Measurements from ENCODE around the gene KIFC3. TPM values are rescaled to one million over a fixed set of nuclear protein-coding genes. Genes with fewer than 3 reads are reported as not detected.
"Not testable (repeated sequence)": the region's sequence is repeated elsewhere in the genome, so short reads cannot be mapped to it uniquely, and the experiment has no call there.

The KIFC3 gene
- total and polyA plus RNA-seq, 11 donors: 46.1 to 105 (median 65.6) TPM

- H3K4me3 ChIP-seq: no peak overlapping the region
- H3K4me1 ChIP-seq: peaks cover 18 to 50% (median 36%) of the 10 kb centered on the region in 12 donors
- no peak overlapping the region for H3K27ac ChIP-seq
- ATAC-seq (no peak), DNase-seq (peak in 2 of 5 donors; percentile 9 to 38)
- no peak for TF ChIP-seq CTCF (IDR thresholded peaks at IDR 0.05)
- TF ChIP-seq POLR2A (IDR thresholded peaks at IDR 0.05): no peak
- no peaks in the 10 kb centered on the region for H3K9me3 ChIP-seq
- intact Hi-C loops (cut with DNase I): loop anchor here in 1 of 10 donors (5.0 kb wide), 1 partner anchor 44 kb away; no protein-coding TSS in a partner anchor
- no peaks in the 10 kb centered on the region for H3K36me3 ChIP-seq
- WGBS, 4 donors: 82 to 90% (median 89%) methylated on average over 7 to 8 of the region's 8 CpGs
- H3K27me3 ChIP-seq: no peaks in the 10 kb centered on the region
Observed at GRCh38 chr16:57813466-57813865, 11.2 kb upstream of the KIFC3 start.

- ATAC-seq, H3K4me3 ChIP-seq, H3K36me3 ChIP-seq, H3K9me3 ChIP-seq, H3K27me3 ChIP-seq: not testable (repeated sequence)
- H3K27ac ChIP-seq: peak overlapping the region in 2 of 12 donors; percentile 59 to 79
- DNase-seq: peak in 2 of 5 donors; percentile 6 to 12
- 91 to 93% (median 92%) methylated on average over 8 of the region's 8 CpGs for WGBS, 4 donors
- intact Hi-C loops (cut with DNase I): loop anchor here in 1 of 10 donors (5.0 kb wide), 1 partner anchor 46 kb away; no protein-coding TSS in a partner anchor
- H3K4me1 ChIP-seq: peaks cover 14 to 56% (median 33%) of the 10 kb centered on the region in 12 donors
Observed at GRCh38 chr16:57811340-57811739, 9.0 kb upstream of the KIFC3 start.

- Histone ChIP-seq H3K36me3 (no peaks in the 10 kb centered on the region), H3K27me3 (no peaks in the 10 kb centered on the region), H3K4me1 (peaks cover 8 to 47% (median 24%) of the 10 kb centered on the region in 12 donors), H3K27ac (peak overlapping the region in 11 of 12 donors; percentile 28 to 79 (median 52)), H3K4me3 (no peak overlapping the region), H3K9me3 (no peaks in the 10 kb centered on the region)
- TF ChIP-seq CTCF (IDR thresholded peaks at IDR 0.05) (no peak), POLR2A (IDR thresholded peaks at IDR 0.05) (peak in 1 of 2 donors; percentile 49)
- peak; percentile 82 to 88 (median 85) for DNase-seq
- WGBS, 4 donors: 47 to 66% (median 61%) methylated on average over 12 to 14 of the region's 14 CpGs
- intact Hi-C loops (cut with DNase I): loop anchor here in 1 of 10 donors (5.0 kb wide), 1 partner anchor 47 kb away; no protein-coding TSS in a partner anchor
- ATAC-seq: peak; percentile 51 to 90 (median 82)
Observed at GRCh38 chr16:57810197-57811031, 8.1 kb upstream of the KIFC3 start.

GRCh38 chr16:57809276-57810196, 7.2 kb upstream of the KIFC3 start:
- no peaks in the 10 kb centered on the region for H3K36me3 ChIP-seq
- no peak overlapping the region for H3K4me3 ChIP-seq
- H3K9me3 ChIP-seq: no peaks in the 10 kb centered on the region
- H3K4me1 ChIP-seq: peaks cover 8 to 45% (median 27%) of the 10 kb centered on the region in 12 donors
- intact Hi-C loops (cut with DNase I): loop anchor here in 3 of 10 donors (5.0 to 10.0 kb wide), 3 partner anchors 48 to 195 kb away; partner anchors contain the start of genes USB1 (in 1 of the 3) and ZNF319 (in 1 of the 3)
- peak in 1 of 5 donors; percentile 33 for DNase-seq
- 91 to 93% (median 92%) methylated on average over 11 to 15 of the region's 15 CpGs for WGBS, 4 donors
- no peak for TF ChIP-seq POLR2A (IDR thresholded peaks at IDR 0.05)
- peak overlapping the region in 10 of 12 donors; percentile 2 to 79 (median 52) for H3K27ac ChIP-seq
- ATAC-seq: peak in 1 of 4 donors; percentile 5
- no peaks in the 10 kb centered on the region for H3K27me3 ChIP-seq

Data from heart left ventricle (tissue), 16 donors.